Stimulated activated CD8-positive, alpha-beta memory T cell treated with anti-CD3 and anti-CD28 coated beads, Interleukin-2, amount 100 ng/mL, for 48 hours (primary cell): Measurements from ENCODE around the gene CDC42SE2.
"Not testable (repeated sequence)": the region's sequence is repeated elsewhere in the genome, so short reads cannot be mapped to it uniquely, and the experiment has no call there.

Source experiments
- DNase-seq, 2 donors: peaks; one replicate each; pipeline ENCODE4 v3.0.0-alpha.2; 2020; ENCODE audit warnings: low read depth in 2 of 2

The CDC42SE2 gene

DNA sequence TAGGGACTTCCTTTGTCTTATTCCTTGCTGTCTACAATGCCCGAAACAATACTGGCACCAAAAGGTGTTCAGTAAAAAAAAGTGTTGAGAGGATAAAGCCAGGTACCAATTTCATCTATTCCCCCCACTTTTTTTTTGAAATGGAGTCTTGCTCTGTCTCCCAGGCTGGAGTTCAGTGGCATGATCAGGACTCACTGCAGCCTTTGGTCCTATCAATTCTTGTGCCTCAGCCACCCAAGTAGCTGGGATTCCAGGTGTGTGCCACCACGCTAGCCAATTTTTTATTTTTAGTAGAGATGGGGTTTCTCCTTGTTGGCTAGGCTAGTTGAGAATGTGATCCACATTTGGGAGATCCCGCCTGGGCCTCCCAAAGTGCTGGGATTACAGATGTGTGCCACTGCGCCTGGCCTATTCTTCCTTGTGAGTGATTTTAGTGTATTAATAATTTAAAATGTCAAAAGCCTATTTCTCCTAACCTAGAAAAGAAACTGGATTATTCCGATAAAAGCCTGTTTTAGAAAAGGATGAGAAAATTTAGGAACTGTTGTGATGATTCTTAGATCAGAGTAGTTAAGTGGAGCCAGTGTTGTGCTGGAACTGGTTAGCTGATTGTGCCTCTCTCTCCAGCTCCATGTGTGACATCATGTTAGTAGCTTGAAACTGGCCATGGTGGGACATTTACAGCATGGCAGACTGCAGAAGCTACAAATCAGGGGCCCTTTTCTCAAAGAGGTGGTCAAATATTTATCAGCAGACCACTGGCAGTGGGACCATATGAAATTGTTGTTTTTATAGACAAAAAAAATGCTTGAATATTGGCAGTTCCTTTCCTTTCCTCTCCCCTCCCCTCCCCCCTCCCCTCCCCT is 14.3 kb downstream of the CDC42SE2 start:
- no peak for DNase-seq

GRCh38 chr5:131278741-131279124 is 14.9 kb downstream of the CDC42SE2 start:
- not testable (repeated sequence) for DNase-seq

DNA sequence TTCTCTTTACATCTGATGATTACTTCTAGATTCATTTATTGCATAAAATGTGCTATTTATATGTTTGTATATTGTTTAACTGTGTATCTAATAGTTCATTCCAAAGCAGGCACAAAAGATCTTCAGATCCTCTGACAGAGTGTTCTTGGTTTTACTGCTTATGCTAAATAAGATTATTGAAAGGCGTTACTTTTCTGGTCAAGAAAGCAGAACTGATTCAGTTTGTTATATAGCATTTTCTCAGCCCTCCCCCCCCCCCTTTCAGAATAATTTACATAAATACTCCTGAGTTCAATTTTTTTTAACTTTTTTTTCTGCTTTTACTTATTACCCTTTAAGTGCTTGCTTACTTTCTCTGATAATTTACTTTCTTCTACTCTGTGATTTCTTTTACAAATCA is 15.4 kb downstream of the CDC42SE2 start:
- DNase-seq: no peak

GRCh38 chr5:131280417-131280816 is 16.6 kb downstream of the CDC42SE2 start:
- DNase-seq: no peak

DNA sequence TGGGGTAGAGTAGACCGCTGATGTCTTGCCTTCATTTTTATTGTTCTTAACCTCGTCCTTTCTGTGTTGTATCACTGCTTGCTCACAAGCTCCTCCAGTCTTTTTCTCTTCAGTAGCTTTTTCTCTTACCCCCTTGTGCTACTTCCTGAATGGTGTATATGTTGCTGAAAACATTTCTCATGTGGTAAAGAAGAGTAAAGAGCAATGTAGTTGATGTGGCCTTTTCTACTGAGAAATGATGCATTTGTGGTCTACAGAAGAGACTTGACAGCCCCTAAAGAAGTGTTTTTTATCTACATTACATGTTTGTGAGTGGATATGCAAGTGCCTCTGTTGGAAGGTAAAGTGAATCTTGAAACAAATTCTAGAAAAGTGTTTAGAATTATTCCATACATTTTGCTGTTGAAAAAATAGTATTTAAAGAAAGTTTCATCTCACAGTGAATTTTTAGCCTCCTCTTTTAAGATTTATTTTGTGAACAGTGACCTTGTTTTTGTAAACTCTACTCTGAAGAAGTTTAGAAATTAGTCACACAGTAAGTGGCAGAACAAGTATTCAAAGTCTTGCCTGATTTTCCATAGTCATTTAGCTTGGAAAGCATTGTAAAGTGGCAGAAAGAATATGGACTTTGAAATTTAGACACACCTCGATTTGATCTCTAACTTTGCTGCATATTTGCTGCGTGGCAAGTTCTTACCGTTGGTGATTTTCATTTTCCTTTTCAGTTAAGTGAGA is 17.4 kb downstream of the CDC42SE2 start:
- no peak for DNase-seq

DNA sequence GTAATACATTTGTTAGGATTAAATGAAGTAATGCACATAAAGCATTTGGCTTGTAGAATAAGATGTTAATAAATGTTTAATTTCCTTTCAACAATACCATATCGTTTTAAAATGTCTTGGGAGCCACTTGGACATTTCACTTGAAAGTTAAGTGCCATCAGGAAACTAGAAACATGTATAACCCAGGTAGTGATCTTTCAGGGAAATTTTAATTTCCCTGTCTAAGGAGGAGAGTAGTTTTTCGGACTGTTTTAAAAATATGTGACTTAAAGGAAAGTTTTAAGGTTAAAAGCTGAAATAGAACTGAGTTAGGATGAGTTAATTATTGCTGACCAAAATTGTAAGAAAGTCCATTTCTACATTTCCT is 18.0 kb downstream of the CDC42SE2 start:
- no peak for DNase-seq

GRCh38 chr5:131282235-131282634 is 18.4 kb downstream of the CDC42SE2 start:
- no peak for DNase-seq

DNA sequence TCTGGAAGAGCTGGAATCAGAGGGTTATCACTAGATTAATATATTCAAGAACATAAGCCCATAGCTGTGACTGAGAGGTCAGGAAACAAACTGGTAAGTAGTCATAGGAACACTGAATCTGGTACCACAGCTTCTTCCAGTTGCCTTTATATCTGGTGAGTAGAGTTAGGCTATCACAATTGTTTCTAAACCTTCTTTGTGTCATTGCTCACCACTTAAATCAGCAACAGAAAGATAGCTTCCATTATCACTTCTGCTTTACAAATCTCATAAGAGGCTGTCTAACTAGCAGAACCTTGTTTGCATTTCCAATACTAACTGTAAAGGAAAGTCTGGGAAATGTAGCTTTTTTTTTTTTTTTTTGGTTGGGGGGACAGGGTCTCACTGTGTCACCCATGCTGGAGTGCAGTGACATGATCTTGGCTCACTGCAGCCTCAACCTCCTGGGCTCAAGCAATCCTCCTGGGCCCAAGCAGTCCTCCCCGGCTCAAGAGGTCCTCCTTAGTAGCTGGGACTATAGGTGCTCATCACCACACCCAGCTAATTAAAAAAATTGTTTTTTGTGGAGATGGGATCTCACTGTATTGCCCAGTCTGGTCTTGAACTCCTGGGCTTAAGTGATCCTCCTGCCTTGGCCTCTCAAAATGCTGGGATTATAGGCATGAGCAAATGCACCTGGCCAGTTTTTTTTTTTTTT is 22.0 kb downstream of the CDC42SE2 start:
- DNase-seq: no peak

DNA sequence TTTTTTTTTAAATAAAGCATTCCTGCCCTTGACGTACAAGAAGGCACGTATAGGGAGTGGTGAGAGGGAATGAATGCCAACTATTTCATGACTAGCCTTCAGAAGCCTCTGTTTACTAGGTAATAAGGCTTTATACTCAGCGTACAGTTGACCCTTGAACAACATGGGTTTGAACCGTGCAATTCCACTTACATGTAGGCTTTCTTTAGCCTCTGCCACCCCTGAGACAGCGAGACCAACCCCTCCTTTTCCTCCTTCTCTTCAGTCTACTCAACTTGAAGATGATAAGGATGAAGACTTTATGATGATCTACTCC is 22.5 kb downstream of the CDC42SE2 start:
- DNase-seq: no peak

GRCh38 chr5:131288328-131288727 is 24.5 kb downstream of the CDC42SE2 start:
- DNase-seq: no peak

GRCh38 chr5:131289738-131290137 is 25.9 kb downstream of the CDC42SE2 start:
- DNase-seq: no peak

- no peak for DNase-seq
Measured at GRCh38 chr5:131296213-131296672, 32.4 kb downstream of the CDC42SE2 start.

DNA sequence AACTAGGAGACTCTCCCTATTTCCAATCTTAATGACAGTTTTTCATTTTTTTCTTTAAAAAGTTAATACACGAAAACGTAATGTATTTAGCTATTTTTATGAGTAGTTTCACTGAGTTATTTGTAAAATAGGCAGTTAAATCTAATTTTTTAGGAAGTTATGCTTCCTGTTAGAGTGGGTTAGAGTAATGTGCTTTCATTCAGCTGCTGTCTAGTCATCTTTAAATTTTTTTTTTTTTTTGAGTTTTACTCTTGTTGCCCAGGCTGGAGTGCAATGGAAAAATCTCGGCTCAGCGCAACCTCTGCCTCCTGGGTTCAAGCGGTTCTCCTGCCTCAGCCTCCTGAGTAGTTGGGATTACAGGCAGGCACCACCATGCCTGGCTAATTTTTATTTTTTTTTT is 34.0 kb downstream of the CDC42SE2 start:
- DNase-seq: no peak

DNA sequence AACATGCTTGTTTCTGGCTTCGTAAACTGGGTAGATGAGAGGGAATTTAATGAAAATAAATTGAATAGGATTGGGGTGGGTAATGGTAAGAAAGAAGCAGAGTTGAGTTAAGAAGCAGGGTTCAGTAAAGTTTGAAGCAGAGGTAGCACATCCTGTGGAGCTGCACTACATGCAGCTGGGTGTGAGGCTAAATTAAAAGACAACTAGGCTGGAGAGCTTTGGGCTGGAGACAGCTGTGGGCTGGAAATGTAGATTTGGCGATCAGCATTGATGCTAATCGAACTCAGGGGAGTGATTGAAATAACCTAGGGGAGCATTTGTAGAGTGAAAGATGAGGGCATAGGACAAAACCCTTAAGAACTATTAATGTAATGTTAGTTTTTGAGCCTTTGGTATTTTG is 35.6 kb downstream of the CDC42SE2 start:
- DNase-seq: no peak

DNA sequence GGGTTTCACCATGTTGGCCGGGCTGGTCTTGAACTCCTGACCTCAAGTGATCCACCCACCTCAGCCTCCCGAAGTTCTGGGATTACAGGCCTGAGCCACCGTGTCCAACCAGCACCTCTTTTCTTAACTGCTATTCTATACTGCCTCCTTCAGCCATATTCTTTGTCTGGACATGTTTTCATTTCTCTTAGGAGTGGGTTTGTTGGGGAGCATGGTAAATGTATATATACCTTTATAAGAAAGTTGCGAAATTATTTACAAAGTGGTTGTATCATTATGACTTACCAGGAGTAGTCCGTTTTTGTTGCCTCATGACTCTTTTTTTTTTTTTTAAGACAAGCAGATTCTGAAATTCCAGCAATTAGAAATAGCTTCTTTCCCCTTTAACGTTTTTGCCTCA is 38.7 kb downstream of the CDC42SE2 start:
- no peak for DNase-seq

GRCh38 chr5:131303537-131303936 is 39.7 kb downstream of the CDC42SE2 start:
- no peak for DNase-seq

DNA sequence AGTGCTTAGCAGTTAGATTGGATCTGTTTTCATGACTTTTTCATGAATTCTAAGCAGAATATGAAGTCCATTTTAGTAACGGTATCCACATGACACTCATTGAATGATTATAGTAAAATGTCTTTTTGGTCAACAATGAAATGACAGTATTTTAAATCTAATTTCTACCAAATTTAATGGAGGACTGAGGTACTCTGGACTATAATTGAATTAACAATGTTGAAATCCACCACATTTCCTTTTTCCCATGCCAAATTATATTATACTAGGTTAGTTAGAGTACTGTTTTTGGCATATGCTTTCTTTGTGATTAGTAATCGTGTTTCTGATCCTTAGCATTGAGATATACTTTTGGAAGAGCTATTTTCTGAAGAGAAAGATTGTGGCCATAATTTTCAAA is 40.6 kb downstream of the CDC42SE2 start:
- DNase-seq: no peak

- DNase-seq: no peak
Measured at GRCh38 chr5:131305138-131305689, 41.4 kb downstream of the CDC42SE2 start.

- no peak for DNase-seq
Measured at GRCh38 chr5:131305906-131306305, 42.1 kb downstream of the CDC42SE2 start.

- DNase-seq: not testable (repeated sequence)
Measured at GRCh38 chr5:131312235-131312772, 48.5 kb downstream of the CDC42SE2 start.

- no peak for DNase-seq
Measured at GRCh38 chr5:131316026-131316425, 52.2 kb downstream of the CDC42SE2 start.

- no peak for DNase-seq
Measured at GRCh38 chr5:131316822-131317221, 53.0 kb downstream of the CDC42SE2 start.
